GM18861 (cell line): ENCODE results near the gene NEUROD2.

ENCODE experiments used
- ATAC-seq: cut with Tn5 transposase; IDR thresholded peaks from one replicate; pipeline ENCODE4 v1.9.1; 2021; ENCODE audit not compliant: unreplicated experiment

The NEUROD2 gene

GRCh38 chr17:39618956-39619785 lies 11.5 kb upstream of the NEUROD2 start:
- ATAC-seq, result no peak

- no peak for ATAC-seq
These were observed 10.7 kb upstream of the NEUROD2 start for GRCh38 chr17:39618246-39618913.

GRCh38 chr17:39617446-39618245 lies 9.9 kb upstream of the NEUROD2 start:
- ATAC-seq, result no peak

- no peak for ATAC-seq
These were observed 9.4 kb upstream of the NEUROD2 start for GRCh38 chr17:39617100-39617445.

GRCh38 chr17:39615434-39615833 lies 7.7 kb upstream of the NEUROD2 start:
- ATAC-seq, result no peak

GRCh38 chr17:39614545-39615157 lies 6.9 kb upstream of the NEUROD2 start:
- no peak for ATAC-seq

GRCh38 chr17:39612935-39613464 lies 5.3 kb upstream of the NEUROD2 start:
- no peak for ATAC-seq

- ATAC-seq, result no peak
These were observed 4.7 kb upstream of the NEUROD2 start for GRCh38 chr17:39612291-39612894.

GRCh38 chr17:39611401-39612112 lies 3.8 kb upstream of the NEUROD2 start:
- no peak for ATAC-seq

- ATAC-seq, result no peak
These were observed 1.8 kb upstream of the NEUROD2 start for GRCh38 chr17:39609416-39610025.

GRCh38 chr17:39608142-39608981 lies 642 bp upstream of the NEUROD2 start:
- no peak for ATAC-seq

GRCh38 chr17:39607057-39607850 lies 466 bp downstream of the NEUROD2 start:
- ATAC-seq, result no peak

GRCh38 chr17:39606434-39607056 lies 1.2 kb downstream of the NEUROD2 start:
- ATAC-seq, result no peak

- ATAC-seq, result no peak
These were observed 2.0 kb downstream of the NEUROD2 start for GRCh38 chr17:39605492-39606433.

- no peak for ATAC-seq
These were observed 2.7 kb downstream of the NEUROD2 start for GRCh38 chr17:39604911-39605491.
